GM21390 (cell line): Measurements from ENCODE around the gene COPE.
"Not testable (repeated sequence)": the region's sequence is repeated elsewhere in the genome, so short reads cannot be mapped to it uniquely, and the experiment has no call there.

Source experiments
- ATAC-seq: cut with Tn5 transposase; IDR thresholded peaks from one replicate; pipeline ENCODE4 v1.9.1; 2021; ENCODE audit not compliant: unreplicated experiment

Gene COPE

GRCh38 chr19:18919086-18919899 is at the start of gene COPE, which contains the start of gene DDX49:
TSS of gene COPE (minus strand) at chr19:18919387. CDS start at chr19:18919348, 39 bp downstream.
TSS of gene DDX49 (plus strand) at chr19:18919715. CDS start at chr19:18919742, 27 bp downstream.
- ATAC-seq, result peak; percentile 89

- no peak for ATAC-seq
Measured at GRCh38 chr19:18967358-18968146, 48.4 kb upstream of the COPE start.

GRCh38 chr19:18966307-18966706 is 47.1 kb upstream of the COPE start:
- no peak for ATAC-seq

GRCh38 chr19:18964121-18964520 is 44.9 kb upstream of the COPE start:
- no peak for ATAC-seq

GRCh38 chr19:18961767-18962620 is 42.8 kb upstream of the COPE start:
- ATAC-seq, result no peak

- no peak for ATAC-seq
Measured at GRCh38 chr19:18960370-18960769, 41.2 kb upstream of the COPE start.

GRCh38 chr19:18955042-18955441 is 35.9 kb upstream of the COPE start:
- ATAC-seq, result no peak

- no peak for ATAC-seq
Measured at GRCh38 chr19:18954094-18954493, 34.9 kb upstream of the COPE start.

- not testable (repeated sequence) for ATAC-seq
Measured at GRCh38 chr19:18952364-18953003, 33.3 kb upstream of the COPE start.

- ATAC-seq, result no peak
Measured at GRCh38 chr19:18951721-18952281, 32.6 kb upstream of the COPE start.

GRCh38 chr19:18949858-18950257 is 30.7 kb upstream of the COPE start:
- ATAC-seq, result no peak

- ATAC-seq, result no peak
Measured at GRCh38 chr19:18948976-18949356, 29.8 kb upstream of the COPE start.

- ATAC-seq, result no peak
Measured at GRCh38 chr19:18948075-18948975, 29.1 kb upstream of the COPE start.

GRCh38 chr19:18946918-18947317 is 27.7 kb upstream of the COPE start:
- no peak for ATAC-seq

GRCh38 chr19:18946335-18946734 is 27.1 kb upstream of the COPE start:
- ATAC-seq, result no peak

- no peak for ATAC-seq
Measured at GRCh38 chr19:18945297-18945696, 26.1 kb upstream of the COPE start.

GRCh38 chr19:18943465-18943864 is 24.3 kb upstream of the COPE start:
- no peak for ATAC-seq

- no peak for ATAC-seq
Measured at GRCh38 chr19:18942692-18943091, 23.5 kb upstream of the COPE start.

- ATAC-seq, result no peak
Measured at GRCh38 chr19:18941628-18942354, 22.6 kb upstream of the COPE start.
